Heart left ventricle (tissue), 16 donors: Measurements from ENCODE around the gene BCAS1. TPM values are rescaled to one million over a fixed set of nuclear protein-coding genes. Genes with fewer than 3 reads are reported as not detected.

Experiments
- ATAC-seq, 4 donors: fragments of 200-7000 bp; cut with Tn5 transposase; one replicate each; pipeline ENCODE4 v1.9.1; 2020 to 2022; ENCODE audit warnings: moderate library complexity in 4 of 4, mild to moderate bottlenecking in 3 of 4, moderate number of reproducible peaks in 1 of 4
- DNase-seq, 5 donors: peaks; one replicate each; pipeline ENCODE4 v3.0.0-alpha.2; 2020
- H3K27ac ChIP-seq, 12 donors: fragments of 200-600 bp; sonication (generic) in 4 of 12; one replicate each; pipeline versions ENCODE4 v1.5.0 to v1.8.0; 2016 to 2022; ENCODE audit warnings: mild to moderate bottlenecking in 2 of 12
- H3K27me3 ChIP-seq, 9 donors: fragments of 200-600 bp; sonication (generic) in 2 of 9; one replicate each; pipeline versions ENCODE4 v1.5.1 to v1.8.0; 2016 to 2022; ENCODE audit warnings: mild to moderate bottlenecking in 3 of 9
- H3K36me3 ChIP-seq, 9 donors: fragments of 200-600 bp; sonication (generic) in 2 of 9; one replicate each; pipeline versions ENCODE4 v1.5.0 to v1.8.0; 2018 to 2022; ENCODE audit warnings: mild to moderate bottlenecking in 2 of 9
- H3K4me1 ChIP-seq, 12 donors: fragments of 200-600 bp; sonication (generic) in 4 of 12; one replicate each; pipeline versions ENCODE4 v1.5.0 to v1.8.0; 2016 to 2022; ENCODE audit warnings: mild to moderate bottlenecking in 3 of 12
- H3K4me3 ChIP-seq, 12 donors: fragments of 200-600 bp; sonication (generic) in 4 of 12; one replicate each; pipeline versions ENCODE4 v1.5.0 to v1.8.0; 2017 to 2022; ENCODE audit warnings: mild to moderate bottlenecking in 9 of 12, moderate library complexity in 4 of 12
- H3K9me3 ChIP-seq, 12 donors: fragments of 200-600 bp; sonication (generic) in 4 of 12; one replicate each; pipeline versions ENCODE4 v1.5.0 to v1.8.0; 2016 to 2022; ENCODE audit warnings: mild to moderate bottlenecking in 1 of 12
- POLR2A ChIP-seq, 2 donors: fragments of 450-650 bp; IDR thresholded peaks; one replicate each; pipeline ENCODE4 v1.6.1; 2017; ENCODE audit warnings: antibody characterized with exemption in 2 of 2, mild to moderate bottlenecking in 2 of 2, moderate library complexity in 2 of 2
- WGBS, 4 donors: extraction: QIAGEN DNeasy Blood & Tissue Kit in 2 of 4; methylation state at CpG; one replicate each; pipeline versions ENCODE4 v1.1.5 to v1.1.7; 2013 to 2018; 5-methylcytosine and 5-hydroxymethylcytosine counted together
- intact Hi-C, 10 donors: fragments of 100-400 bp; cut with DNase I; formaldehyde crosslinking; loops; one replicate each; pipeline versions ENCODE4 v1.11.1 to v1.14.2; 2022
- polyA plus RNA-seq, 2 donors: library from polyadenylated mRNA; stranded (reverse); fragments of 200-250 nt; gene quantifications; one replicate each; pipeline ENCODE4 v1.2.3, GENCODE V29; 2013
- total RNA-seq, 9 donors: library from RNA; depleted of rRNA in 2 of 9; stranded (reverse); fragments of >200 nt in 2 of 9; fragmentation: NEBNext Ultra II Directional in 3 of 9; extraction: Animal tissue kit (Norgen Biotek cat#: 25700) in 3 of 9; gene quantifications; one replicate each; pipeline versions ENCODE4 v1.1.0 to v1.2.4, GENCODE V29; 2016 to 2023
- TF ChIP-seq, protein P1 (sequence below), 12 donors: fragments of 200-600 bp; sonication (generic) in 4 of 12; IDR thresholded peaks; one replicate each; pipeline versions ENCODE4 v1.5.0 to v1.8.0; 2018 to 2022; ENCODE audit warnings: antibody characterized with exemption in 12 of 12, mild to moderate bottlenecking in 5 of 12
- donor health status: ischemic (EF 13 %, LVEDD 7.1; RV severe dilation, severe dysfunction).
- donor health status: healthy with polysubstance abuse.
- donor health status: DM: no; HTN: yes; CAD: no.
- donor health status: DM: no; HTN: no; CAD: no.
- donor health status: ischemic (EF 25% LVEDD 6.9; RV normal size, moderate dysfunction).
- donor health status: ischemic (EF 25% LVEDD 5.7; RV mildly dilated, moderate dysfunction).
- donor health status: healthy.
- donor health status: DM: yes; HTN: yes; CAD: no.
- donor health status: ischemic (EF 35%, LVEDD 5.7; RV mildly dilated, moderate dysfunction).
- donor health status: nonischemic (EF 11% LVEDD 7.7; RV severe dilation, severe dysfunction).
- donor health status: DM: yes; HTN: yes; CAD: no.
- donor health status: PGD.
- donor health status: ischemic (EF 29% LVEDD 5.4; RV normal size, mild dysfunction).
- donor health status: nonischemic (EF 23%, LVEDD 6.1; RV moderate dilation, normal function).

Gene BCAS1
- total and polyA plus RNA-seq, 11 donors = not detected

DNA sequence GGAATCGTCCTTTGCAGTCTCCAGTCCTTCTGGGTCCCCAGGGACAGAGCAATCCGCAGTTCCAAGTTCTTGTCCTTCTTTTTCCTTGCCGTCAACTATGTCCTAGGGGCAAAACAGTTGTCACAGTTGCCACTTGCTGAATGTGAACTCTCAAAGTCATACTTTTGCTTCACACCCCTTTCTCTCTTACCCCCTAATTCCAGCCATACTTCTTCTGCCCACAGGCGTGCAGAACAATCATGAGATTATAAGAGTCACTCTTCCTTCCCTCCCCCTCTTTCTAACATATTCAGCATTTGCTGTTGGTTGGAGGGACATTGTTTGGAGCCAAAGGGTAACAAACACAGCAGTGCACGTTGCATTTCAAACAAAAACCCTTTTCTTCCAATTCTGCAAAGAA, 74.4 kb downstream of the BCAS1 start:
- 51 to 62% (median 57%) methylated on average over 5 of the region's 5 CpGs for WGBS, 4 donors
- ATAC-seq = no peak
- peaks cover 0 to 4% (median 0%) of the 10 kb centered on the region in 9 donors for H3K27me3 ChIP-seq
- TF ChIP-seq, protein P1, sequence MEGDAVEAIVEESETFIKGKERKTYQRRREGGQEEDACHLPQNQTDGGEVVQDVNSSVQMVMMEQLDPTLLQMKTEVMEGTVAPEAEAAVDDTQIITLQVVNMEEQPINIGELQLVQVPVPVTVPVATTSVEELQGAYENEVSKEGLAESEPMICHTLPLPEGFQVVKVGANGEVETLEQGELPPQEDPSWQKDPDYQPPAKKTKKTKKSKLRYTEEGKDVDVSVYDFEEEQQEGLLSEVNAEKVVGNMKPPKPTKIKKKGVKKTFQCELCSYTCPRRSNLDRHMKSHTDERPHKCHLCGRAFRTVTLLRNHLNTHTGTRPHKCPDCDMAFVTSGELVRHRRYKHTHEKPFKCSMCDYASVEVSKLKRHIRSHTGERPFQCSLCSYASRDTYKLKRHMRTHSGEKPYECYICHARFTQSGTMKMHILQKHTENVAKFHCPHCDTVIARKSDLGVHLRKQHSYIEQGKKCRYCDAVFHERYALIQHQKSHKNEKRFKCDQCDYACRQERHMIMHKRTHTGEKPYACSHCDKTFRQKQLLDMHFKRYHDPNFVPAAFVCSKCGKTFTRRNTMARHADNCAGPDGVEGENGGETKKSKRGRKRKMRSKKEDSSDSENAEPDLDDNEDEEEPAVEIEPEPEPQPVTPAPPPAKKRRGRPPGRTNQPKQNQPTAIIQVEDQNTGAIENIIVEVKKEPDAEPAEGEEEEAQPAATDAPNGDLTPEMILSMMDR (IDR thresholded peaks at IDR 0.05) = no peak
- no peak for TF ChIP-seq POLR2A (IDR thresholded peaks at IDR 0.05)
- peaks cover 0 to 16% (median 5%) of the 10 kb centered on the region in 12 donors for H3K9me3 ChIP-seq
- H3K4me1 ChIP-seq = no peaks in the 10 kb centered on the region
- H3K27ac ChIP-seq = no peak overlapping the region
- intact Hi-C loops = no loop called here
- no peaks in the 10 kb centered on the region for H3K36me3 ChIP-seq
- DNase-seq = no peak
- no peak overlapping the region for H3K4me3 ChIP-seq

GRCh38 chr20:53994088-53994487, 76.3 kb downstream of the BCAS1 start:
- no peak for ATAC-seq
- intact Hi-C loops = no loop called here
- DNase-seq = no peak
- Histone ChIP-seq H3K36me3 (no peaks in the 10 kb centered on the region), H3K4me3 (no peak overlapping the region), H3K27me3 (peaks cover 0 to 4% (median 0%) of the 10 kb centered on the region in 9 donors), H3K27ac (no peak overlapping the region), H3K9me3 (no peaks in the 10 kb centered on the region), H3K4me1 (no peaks in the 10 kb centered on the region)
- WGBS, 4 donors = 84 to 89% (median 87%) methylated on average over 7 of the region's 7 CpGs
- TF ChIP-seq POLR2A (IDR thresholded peaks at IDR 0.05) = no peak
- TF ChIP-seq, protein P1 (IDR thresholded peaks at IDR 0.05) = no peak

DNA sequence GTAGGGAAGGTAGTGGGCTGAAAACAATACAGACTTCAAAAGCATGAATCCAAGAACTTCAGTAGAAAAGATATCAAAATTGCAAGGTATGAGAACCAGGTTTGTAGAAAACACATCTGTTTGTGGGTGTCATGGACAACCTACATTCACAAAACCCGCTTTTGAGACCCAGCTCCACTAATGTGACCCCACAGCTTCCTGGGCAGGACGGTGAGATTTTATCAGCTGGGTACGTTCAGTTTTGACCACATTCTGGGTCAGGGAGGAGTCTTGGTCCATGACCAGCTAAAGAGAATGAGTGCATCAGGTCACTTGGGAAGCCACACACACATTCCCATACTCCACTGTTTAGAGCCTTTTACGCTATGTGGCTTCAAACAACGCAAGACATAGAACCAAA, 77.1 kb downstream of the BCAS1 start:
- no peaks in the 10 kb centered on the region for H3K36me3 ChIP-seq
- H3K27me3 ChIP-seq = peaks cover 0 to 4% (median 0%) of the 10 kb centered on the region in 9 donors
- H3K9me3 ChIP-seq = no peaks in the 10 kb centered on the region
- no peak overlapping the region for H3K4me3 ChIP-seq
- ATAC-seq = no peak
- 72 to 84% (median 77%) methylated on average over 5 of the region's 5 CpGs for WGBS, 4 donors
- no peaks in the 10 kb centered on the region for H3K4me1 ChIP-seq
- no peak for DNase-seq
- intact Hi-C loops = no loop called here
- H3K27ac ChIP-seq = no peak overlapping the region
- TF ChIP-seq POLR2A (IDR thresholded peaks at IDR 0.05) = no peak
- TF ChIP-seq, protein P1 (IDR thresholded peaks at IDR 0.05) = no peak

GRCh38 chr20:53990768-53991450, 79.5 kb downstream of the BCAS1 start:
- H3K4me1 ChIP-seq = no peaks in the 10 kb centered on the region
- no peak for DNase-seq
- H3K27ac ChIP-seq = no peak overlapping the region
- H3K4me3 ChIP-seq = no peak overlapping the region
- TF ChIP-seq, protein P1 (IDR thresholded peaks at IDR 0.05) = no peak
- no peak for TF ChIP-seq POLR2A (IDR thresholded peaks at IDR 0.05)
- H3K36me3 ChIP-seq = no peaks in the 10 kb centered on the region
- intact Hi-C loops = no loop called here
- no peak for ATAC-seq
- H3K9me3 ChIP-seq = no peaks in the 10 kb centered on the region
- H3K27me3 ChIP-seq = peaks cover 0 to 16% (median 0%) of the 10 kb centered on the region in 9 donors
- 82 to 85% (median 84%) methylated on average over 9 of the region's 9 CpGs for WGBS, 4 donors
